Lower leg skin (tissue), 4 donors: ENCODE measurements around the gene CDC42BPG. TPM values are rescaled to one million over a fixed set of nuclear protein-coding genes. Genes with fewer than 3 reads are reported as not detected.

Experiments
- DNase-seq, 2 donors: peaks; one replicate each; pipeline ENCODE4 v3.0.0-alpha.2; 2019; ENCODE audit warnings: low spot score in 2 of 2
- H3K4me3 ChIP-seq: fragments of 200-600 bp; sonication (generic); 2 replicates; pipeline ENCODE4 v1.5.1; 2017; ENCODE audit warnings: mild to moderate bottlenecking, low read depth; ENCODE audit not compliant: poor library complexity, severe bottlenecking
- POLR2A ChIP-seq, 2 donors: fragments of 450-650 bp; IDR thresholded peaks; one replicate each; pipeline ENCODE4 v1.6.1; 2016 to 2017; ENCODE audit warnings: antibody characterized with exemption in 2 of 2, mild to moderate bottlenecking in 1 of 2, moderate library complexity in 1 of 2
- WGBS, 2 donors: methylation state at CpG; one replicate each; pipeline ENCODE4 v1.1.5; 2018; 5-methylcytosine and 5-hydroxymethylcytosine counted together
- intact Hi-C: fragments of 100-400 bp; cut with DNase I; formaldehyde crosslinking; loops from one replicate; pipeline ENCODE4 v1.15.0; 2023; ENCODE audit warnings: low total_unique reads
- total RNA-seq, 4 donors: library from RNA; depleted of rRNA; stranded (reverse); fragments of >200 nt; gene quantifications; one replicate each; pipeline ENCODE4 v1.1.0, GENCODE V29; 2016
- TF ChIP-seq, protein P1 (sequence below), 3 donors: fragments of 450-650 bp; IDR thresholded peaks; one replicate each; pipeline ENCODE4 v1.5.1; 2016; ENCODE audit warnings: antibody characterized with exemption in 3 of 3, mild to moderate bottlenecking in 3 of 3, moderate library complexity in 2 of 3

The CDC42BPG gene
- total RNA-seq, 4 donors from 2014 or later = 40.3 to 81.3 (median 50.1) TPM

GRCh38 chr11:64778473-64779298 lies 65.8 kb downstream of the CDC42BPG start, which contains the start of gene SF1:
Gene SF1 (minus strand): TSS chr11:64778542. CDS start chr11:64778392, 150 bp downstream.
- peak within 1 kb of the TSS; percentile 88 for H3K4me3 ChIP-seq
- TF ChIP-seq, protein P1, sequence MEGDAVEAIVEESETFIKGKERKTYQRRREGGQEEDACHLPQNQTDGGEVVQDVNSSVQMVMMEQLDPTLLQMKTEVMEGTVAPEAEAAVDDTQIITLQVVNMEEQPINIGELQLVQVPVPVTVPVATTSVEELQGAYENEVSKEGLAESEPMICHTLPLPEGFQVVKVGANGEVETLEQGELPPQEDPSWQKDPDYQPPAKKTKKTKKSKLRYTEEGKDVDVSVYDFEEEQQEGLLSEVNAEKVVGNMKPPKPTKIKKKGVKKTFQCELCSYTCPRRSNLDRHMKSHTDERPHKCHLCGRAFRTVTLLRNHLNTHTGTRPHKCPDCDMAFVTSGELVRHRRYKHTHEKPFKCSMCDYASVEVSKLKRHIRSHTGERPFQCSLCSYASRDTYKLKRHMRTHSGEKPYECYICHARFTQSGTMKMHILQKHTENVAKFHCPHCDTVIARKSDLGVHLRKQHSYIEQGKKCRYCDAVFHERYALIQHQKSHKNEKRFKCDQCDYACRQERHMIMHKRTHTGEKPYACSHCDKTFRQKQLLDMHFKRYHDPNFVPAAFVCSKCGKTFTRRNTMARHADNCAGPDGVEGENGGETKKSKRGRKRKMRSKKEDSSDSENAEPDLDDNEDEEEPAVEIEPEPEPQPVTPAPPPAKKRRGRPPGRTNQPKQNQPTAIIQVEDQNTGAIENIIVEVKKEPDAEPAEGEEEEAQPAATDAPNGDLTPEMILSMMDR (IDR thresholded peaks at IDR 0.05) = no peak
- peak in 1 of 2 donors; percentile 60 for TF ChIP-seq POLR2A (IDR thresholded peaks at IDR 0.05)
- WGBS, 2 donors = 0 to 1% methylated on average over 52 to 58 of the region's 80 CpGs
- intact Hi-C loops = no loop called here
- DNase-seq = peak; percentile 100

DNA sequence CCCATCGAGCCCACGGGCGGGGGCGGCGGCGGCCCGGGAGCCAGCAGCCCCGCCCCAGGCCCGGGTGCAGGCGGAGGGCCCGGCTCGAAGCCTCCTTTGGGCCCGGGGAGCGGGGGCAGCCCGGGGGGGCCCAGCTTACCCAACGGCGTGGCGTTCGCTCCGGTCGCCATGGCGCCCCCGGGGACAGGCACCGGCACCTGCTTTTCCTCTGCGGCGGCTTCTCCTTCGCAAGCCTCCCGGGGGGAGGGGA lies 66.3 kb downstream of the CDC42BPG start:
- intact Hi-C loops = no loop called here
- WGBS, 2 donors = no CpG with 5 or more reads among the region's 28 CpGs
- H3K4me3 ChIP-seq = peak overlapping the region; percentile 88
- TF ChIP-seq POLR2A (IDR thresholded peaks at IDR 0.05) = no peak
- TF ChIP-seq, protein P1 (IDR thresholded peaks at IDR 0.05) = no peak
- no peak for DNase-seq

GRCh38 chr11:64777449-64778222 lies 66.8 kb downstream of the CDC42BPG start:
- DNase-seq = peak; percentile 63 to 96
- WGBS, 2 donors = 0% methylated on average over 10 to 49 of the region's 98 CpGs
- peak overlapping the region; percentile 88 for H3K4me3 ChIP-seq
- TF ChIP-seq POLR2A (IDR thresholded peaks at IDR 0.05) = no peak
- TF ChIP-seq, protein P1 (IDR thresholded peaks at IDR 0.05) = no peak
- intact Hi-C loops = no loop called here

DNA sequence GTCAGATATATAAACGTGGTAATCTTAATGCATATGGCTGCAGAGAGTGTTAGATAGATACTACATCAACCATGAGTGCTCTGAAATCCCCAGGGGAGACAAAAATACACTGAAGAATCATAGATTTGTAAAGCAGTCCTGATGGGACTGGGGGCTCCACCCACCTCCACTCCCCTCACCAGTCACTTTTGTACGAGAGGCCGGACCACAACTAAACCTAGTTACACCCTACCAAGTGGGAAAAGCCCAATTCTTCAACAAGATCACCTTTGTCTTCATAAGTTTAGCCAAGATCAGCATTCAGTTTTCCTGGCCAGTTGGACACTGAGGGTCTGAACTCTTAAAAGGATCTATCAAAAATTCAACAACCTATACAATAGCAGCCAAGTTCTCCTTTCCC lies 67.6 kb downstream of the CDC42BPG start:
- H3K4me3 ChIP-seq = no peak overlapping the region
- 17 to 19% methylated on average over 3 of the region's 3 CpGs for WGBS, 2 donors
- no peak for TF ChIP-seq POLR2A (IDR thresholded peaks at IDR 0.05)
- TF ChIP-seq, protein P1 (IDR thresholded peaks at IDR 0.05) = no peak
- intact Hi-C loops = no loop called here
- no peak for DNase-seq

DNA sequence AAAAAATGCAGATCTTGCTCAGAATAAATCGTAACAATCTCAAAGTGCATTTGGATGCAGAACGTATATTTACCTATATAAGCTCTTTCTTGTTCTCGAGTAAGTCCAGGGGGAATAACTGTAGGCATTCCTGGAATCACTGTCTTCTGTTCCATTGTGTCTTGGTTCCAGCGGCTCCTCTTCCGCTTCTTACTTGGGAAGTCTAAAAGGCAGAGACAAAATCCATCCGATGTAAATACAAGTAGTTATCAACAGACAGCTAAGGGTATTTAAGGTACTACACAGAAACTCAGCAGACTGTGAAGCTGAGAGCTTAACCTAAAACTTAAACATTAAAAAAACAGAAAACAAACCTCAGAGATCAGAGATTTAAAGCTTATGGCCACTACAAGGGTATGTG lies 68.0 kb downstream of the CDC42BPG start:
- TF ChIP-seq POLR2A (IDR thresholded peaks at IDR 0.05) = no peak
- TF ChIP-seq, protein P1 (IDR thresholded peaks at IDR 0.05) = no peak
- no peak for DNase-seq
- intact Hi-C loops = no loop called here
- H3K4me3 ChIP-seq = no peak overlapping the region
- 65% methylated on average over 6 of the region's 6 CpGs for WGBS, 2 donors
